K562 (cell line): ENCODE measurements around the gene SPON1.

Source experiments
- ARNT ChIP-seq, 2 experiments: fragments of 450-650 bp; IDR thresholded peaks; 2 replicates each; pipeline ENCODE4 v1.6.1; 2016; ENCODE audit warnings: mild to moderate bottlenecking in 1 of 2
- CEBPZ ChIP-seq: fragments of 150-350 bp; IDR thresholded peaks from 2 replicates; pipeline ENCODE4 v1.6.1; 2014; ENCODE audit warnings: low read depth, mild to moderate bottlenecking, low read length, borderline replicate concordance
- CTCF ChIP-seq, 3 experiments: IDR thresholded peaks in 2 of 3; conservative IDR thresholded peaks in 1 of 3; 2 replicates each; pipeline ENCODE4 v1.5.1; 2011 to 2012; ENCODE audit warnings: low read length in 3 of 3, mild to moderate bottlenecking in 3 of 3, control low read depth in 2 of 3, improper control_type of control experiment in 1 of 3, inconsistent platforms in 1 of 3, low read depth in 1 of 3, mixed read lengths in 1 of 3, moderate library complexity in 1 of 3; ENCODE audit not compliant: insufficient read depth in 2 of 3
- FOXP1 ChIP-seq: sonication (generic); formaldehyde crosslinking; IDR thresholded peaks from 2 replicates; pipeline ENCODE4 v1.8.0; 2022; ENCODE audit warnings: mild to moderate bottlenecking, missing genetic modification reagents
- HMBOX1 ChIP-seq: sonication (generic); IDR thresholded peaks from 2 replicates; pipeline ENCODE4 v1.6.1; 2016
- KDM1A ChIP-seq, 2 experiments: fragments of 450-650 bp; IDR thresholded peaks; 2 replicates each; pipeline ENCODE4 v1.6.1; 2016; ENCODE audit warnings: mild to moderate bottlenecking in 2 of 2
- MXI1 ChIP-seq: IDR thresholded peaks from 2 replicates; pipeline ENCODE4 v1.6.1; 2011; ENCODE audit warnings: low read depth, mild to moderate bottlenecking, improper control_type of control experiment, low read length
- PRPF4 ChIP-seq: fragments of 200-400 bp; formaldehyde crosslinking; IDR thresholded peaks from one replicate; pipeline ENCODE4 v1.6.1; 2017; ENCODE audit warnings: low read length, low read depth, mild to moderate bottlenecking; ENCODE audit not compliant: insufficient read depth, poor library complexity, severe bottlenecking
- SLC30A9 ChIP-seq: fragments of 250-450 bp; sonication (Bioruptor Pico); IDR thresholded peaks from 2 replicates; pipeline ENCODE4 v1.8.0; 2022; ENCODE audit warnings: mild to moderate bottlenecking, moderate library complexity
- TCF7L2 ChIP-seq: fragments of 150-350 bp; IDR thresholded peaks from 2 replicates; pipeline ENCODE4 v1.6.1; 2016; ENCODE audit warnings: low read depth, mild to moderate bottlenecking, low read length, moderate library complexity
- ZNF134 ChIP-seq: fragments of 250-450 bp; sonication (Bioruptor Pico); conservative IDR thresholded peaks from 2 replicates; pipeline ENCODE4 v1.4.0; 2020
- ZNF79 ChIP-seq: fragments of 250-450 bp; sonication (Bioruptor Pico); IDR thresholded peaks from 2 replicates; pipeline ENCODE4 v1.4.0; 2020; ENCODE audit warnings: low read depth, mild to moderate bottlenecking, moderate library complexity

GRCh38 chr11:14273895-14274294 lies 311.4 kb downstream of the SPON1 start:
- TF ChIP-seq CTCF (IDR thresholded peaks at IDR 0.05 in 2 of 3, conservative IDR thresholded peaks at IDR 0.05 in 1 of 3; ENCODE audit: insufficient read depth in 2 of 3, low read depth in 1 of 3, low read length in 3 of 3) (no peak), SLC30A9 (CRISPR knock-in tag) (no peak), TCF7L2 (no peak), CEBPZ (no peak), KDM1A (IDR thresholded peaks at IDR 0.05) (no peak), ZNF79 (CRISPR knock-in tag) (no peak), ARNT (IDR thresholded peaks at IDR 0.05) (no peak), ZNF134 (no peak), HMBOX1 (no peak), PRPF4 (no peak), FOXP1 (CRISPR knock-in tag) (no peak), MXI1 (no peak)
